ENCODE results near the gene CFAP119.

CFAP119 gene

GRCh38 chr16:30737794-30738648, 23.8 kb downstream of the CFAP119 start:
- no peak for DNase-seq

GRCh38 chr16:30736995-30737793, 24.7 kb downstream of the CFAP119 start:
- no peak for DNase-seq

GRCh38 chr16:30731411-30731810, 30.5 kb downstream of the CFAP119 start:
- DNase-seq: no peak

GRCh38 chr16:30728899-30729672, 32.8 kb downstream of the CFAP119 start:
- no peak for DNase-seq

GRCh38 chr16:30728321-30728720, 33.5 kb downstream of the CFAP119 start:
- DNase-seq: no peak

- no peak for DNase-seq
These were observed 36.5 kb downstream of the CFAP119 start for GRCh38 chr16:30725418-30725792.

GRCh38 chr16:30724641-30725417, 37.0 kb downstream of the CFAP119 start:
- no peak for DNase-seq

- no peak for DNase-seq
These were observed 38.0 kb downstream of the CFAP119 start for GRCh38 chr16:30723725-30724355.

- no peak for DNase-seq
These were observed 38.9 kb downstream of the CFAP119 start for GRCh38 chr16:30722916-30723315.

- DNase-seq: no peak
These were observed 39.4 kb downstream of the CFAP119 start for GRCh38 chr16:30722443-30722842.

GRCh38 chr16:30721606-30722005, 40.3 kb downstream of the CFAP119 start:
- DNase-seq: no peak

GRCh38 chr16:30721167-30721566, 40.7 kb downstream of the CFAP119 start:
- no peak for DNase-seq

GRCh38 chr16:30720694-30721093, 41.2 kb downstream of the CFAP119 start:
- DNase-seq: no peak

GRCh38 chr16:30720086-30720485, 41.8 kb downstream of the CFAP119 start:
- no peak for DNase-seq

- peak; percentile 31 for DNase-seq
These were observed 46.0 kb downstream of the CFAP119 start for GRCh38 chr16:30715750-30716445.

- DNase-seq: no peak
These were observed 50.1 kb downstream of the CFAP119 start for GRCh38 chr16:30711712-30712111.

GRCh38 chr16:30710971-30711370, 50.9 kb downstream of the CFAP119 start:
- no peak for DNase-seq

Measured in activated T-cell treated with anti-CD3 and anti-CD28 coated beads for 4 hours (primary cell).